Fibroblast of skin of scalp (primary cell): ENCODE results near the gene TK1.
"Not testable (repeated sequence)": the region's sequence is repeated elsewhere in the genome, so short reads cannot be mapped to it uniquely, and the experiment has no call there.

Source experiments
- DNase-seq: peaks from one replicate; pipeline ENCODE4 v3.0.0-alpha.2; 2013

The TK1 gene

GRCh38 chr17:78147315-78147998, 39.4 kb downstream of the TK1 start:
- no peak for DNase-seq

- no peak for DNase-seq
These were observed 40.0 kb downstream of the TK1 start for GRCh38 chr17:78146881-78147280.

GRCh38 chr17:78146471-78146869, 40.4 kb downstream of the TK1 start:
- DNase-seq = no peak

GRCh38 chr17:78144736-78145641, 41.9 kb downstream of the TK1 start:
- no peak for DNase-seq

GRCh38 chr17:78144147-78144719, 42.6 kb downstream of the TK1 start:
- peak; percentile 61 for DNase-seq

- no peak for DNase-seq
These were observed 43.4 kb downstream of the TK1 start for GRCh38 chr17:78143214-78144146.

GRCh38 chr17:78142119-78142861, 44.6 kb downstream of the TK1 start:
- no peak for DNase-seq

- no peak for DNase-seq
These were observed 45.3 kb downstream of the TK1 start for GRCh38 chr17:78141437-78142118.

- DNase-seq = peak; percentile 64
These were observed 46.4 kb downstream of the TK1 start for GRCh38 chr17:78140169-78141051.

- DNase-seq = not testable (repeated sequence)
These were observed 47.0 kb downstream of the TK1 start for GRCh38 chr17:78139861-78140168.

GRCh38 chr17:78138204-78139060, 48.4 kb downstream of the TK1 start:
- no peak for DNase-seq

GRCh38 chr17:78137392-78138203, 49.3 kb downstream of the TK1 start:
- no peak for DNase-seq

GRCh38 chr17:78135858-78136500, 50.9 kb downstream of the TK1 start:
- no peak for DNase-seq

- DNase-seq = no peak
These were observed 51.9 kb downstream of the TK1 start for GRCh38 chr17:78134899-78135385.

GRCh38 chr17:78133971-78134898, 52.6 kb downstream of the TK1 start:
- DNase-seq = peak; percentile 24
